ENCODE measurements around the gene CHSY1.

The CHSY1 gene

DNA sequence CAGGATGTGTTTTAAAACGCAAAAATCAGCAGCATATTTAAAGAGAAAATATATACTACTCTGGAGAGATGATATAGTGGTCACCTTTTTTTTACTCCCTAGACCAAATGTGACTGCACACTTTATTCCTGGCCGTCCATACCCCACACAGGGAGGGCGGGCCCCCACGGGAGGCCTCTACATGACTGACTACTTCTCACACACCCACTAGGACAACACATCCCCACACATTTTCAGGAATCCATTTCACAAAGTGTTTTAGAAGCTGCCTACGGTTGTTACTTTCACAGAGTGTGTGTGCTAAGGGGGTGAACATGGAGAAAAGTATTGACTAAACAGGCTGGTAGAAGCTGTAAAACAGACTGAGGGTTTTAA, 67.9 kb downstream of the CHSY1 start:
- no peak for TF ChIP-seq GATA3 (IDR thresholded peaks at IDR 0.05; ENCODE audit: low read depth, low read length)
- TF ChIP-seq GATA2 (IDR thresholded peaks at IDR 0.05; ENCODE audit: low read depth, low read length), result no peak

DNA sequence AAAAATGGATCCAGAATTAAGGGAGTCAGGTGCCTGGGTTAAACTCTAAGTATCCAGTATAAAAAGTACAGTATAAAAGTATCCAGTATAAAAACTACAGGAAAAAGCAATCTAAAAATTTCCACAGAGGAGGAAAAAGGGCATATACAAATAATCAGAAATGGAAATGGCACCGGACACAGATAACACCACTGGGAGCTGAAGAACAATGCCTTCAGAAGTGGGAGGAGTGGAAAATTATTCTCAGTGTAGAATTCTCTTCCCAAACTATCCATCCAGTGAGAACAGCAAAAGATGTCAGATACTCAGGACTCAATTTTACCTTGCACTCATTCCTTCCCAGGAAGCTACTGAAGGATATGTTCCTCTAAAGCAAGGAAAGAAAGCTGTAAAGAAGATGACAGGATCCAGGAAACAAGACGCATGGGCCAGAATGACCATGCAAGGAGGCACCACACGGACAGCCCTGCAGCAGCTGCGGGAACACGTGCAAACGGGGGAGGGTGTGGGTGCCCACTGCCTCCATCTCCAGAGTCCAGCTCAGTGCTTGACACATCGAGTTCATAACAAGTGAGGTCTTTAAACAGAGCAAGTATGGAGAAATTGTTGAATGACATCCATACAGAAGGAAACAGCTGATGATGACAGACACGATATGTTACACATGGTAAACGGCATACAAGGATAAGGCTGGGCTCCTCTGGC, 68.5 kb downstream of the CHSY1 start:
- TF ChIP-seq GATA3 (IDR thresholded peaks at IDR 0.05; ENCODE audit: low read depth, low read length) (no peak), GATA2 (IDR thresholded peaks at IDR 0.05; ENCODE audit: low read depth, low read length) (no peak)

DNA sequence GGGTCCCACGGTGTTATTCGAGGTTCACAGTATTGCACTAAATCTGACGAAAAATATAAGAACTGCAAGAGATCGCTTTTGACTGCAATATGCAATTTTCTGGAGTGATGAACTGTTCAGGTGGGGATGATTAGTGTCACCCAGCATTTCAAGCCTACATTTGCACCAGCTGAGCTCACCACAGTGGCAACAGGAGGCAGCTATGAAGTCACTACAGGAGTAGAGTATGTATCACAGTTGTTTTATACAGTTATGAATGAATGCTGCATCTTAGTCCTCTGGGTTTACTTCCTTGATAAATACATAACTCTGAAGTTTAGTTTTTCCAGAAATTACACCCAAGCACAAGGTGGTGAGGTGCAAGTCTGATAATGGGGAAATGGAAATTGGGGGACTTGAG, 69.6 kb downstream of the CHSY1 start:
- no peak for TF ChIP-seq GATA3 (IDR thresholded peaks at IDR 0.05; ENCODE audit: low read depth, low read length)
- TF ChIP-seq GATA2 (IDR thresholded peaks at IDR 0.05; ENCODE audit: low read depth, low read length), result no peak

DNA sequence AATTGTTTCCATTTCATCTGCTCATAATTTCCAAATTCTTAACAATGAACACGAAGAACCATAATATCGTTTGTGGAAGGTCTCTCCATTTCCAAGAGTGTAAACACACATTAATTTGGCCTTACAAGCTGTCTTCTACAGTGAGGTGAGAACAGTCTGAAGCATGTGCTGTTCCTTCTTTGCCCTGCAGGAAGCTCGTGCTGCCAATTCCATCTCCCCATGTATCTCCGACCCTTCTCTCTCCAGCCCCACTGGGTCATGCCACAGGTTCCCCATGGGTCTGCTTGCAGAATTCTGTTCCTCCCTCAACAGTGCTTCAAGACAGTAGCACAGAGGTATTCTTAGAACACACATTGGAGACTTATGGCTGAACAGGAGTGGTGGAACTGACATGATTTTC, 70.5 kb downstream of the CHSY1 start:
- TF ChIP-seq GATA3 (IDR thresholded peaks at IDR 0.05; ENCODE audit: low read depth, low read length), result no peak
- TF ChIP-seq GATA2 (IDR thresholded peaks at IDR 0.05; ENCODE audit: low read depth, low read length), result no peak

DNA sequence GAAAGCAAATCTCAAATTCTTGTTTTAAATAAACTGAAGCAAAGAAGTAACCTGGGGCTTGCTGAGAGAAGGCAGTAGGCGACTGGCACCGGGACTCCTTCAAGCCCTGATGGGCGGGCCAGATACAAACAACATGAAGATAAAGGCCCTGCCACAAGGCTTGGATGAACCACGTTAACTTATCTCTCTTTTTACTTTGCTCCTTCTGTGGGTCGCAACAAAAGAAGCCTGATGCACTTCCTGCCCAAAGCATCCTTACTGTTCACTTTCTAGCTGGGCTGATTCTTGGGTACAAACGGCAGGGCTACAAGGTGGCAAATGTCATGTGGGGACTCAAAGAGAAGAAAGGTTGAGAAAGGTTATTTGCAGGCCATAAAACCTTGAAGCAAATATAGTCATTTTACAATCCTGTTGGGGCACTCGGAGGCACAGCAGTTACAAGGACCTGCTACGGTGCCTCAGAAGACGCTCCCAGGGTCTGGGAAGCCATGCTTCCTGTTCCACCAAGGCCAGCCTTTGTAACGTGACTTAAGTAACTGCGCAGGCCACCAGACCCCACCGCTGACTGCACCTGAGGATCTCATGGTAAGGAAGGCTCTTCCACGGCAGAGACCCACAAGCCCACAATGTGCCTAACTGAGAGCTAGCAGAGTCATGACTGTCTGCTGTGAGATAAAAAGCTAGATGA, 71.1 kb downstream of the CHSY1 start:
- TF ChIP-seq GATA2 (IDR thresholded peaks at IDR 0.05; ENCODE audit: low read depth, low read length), result no peak
- TF ChIP-seq GATA3 (IDR thresholded peaks at IDR 0.05; ENCODE audit: low read depth, low read length), result no peak

DNA sequence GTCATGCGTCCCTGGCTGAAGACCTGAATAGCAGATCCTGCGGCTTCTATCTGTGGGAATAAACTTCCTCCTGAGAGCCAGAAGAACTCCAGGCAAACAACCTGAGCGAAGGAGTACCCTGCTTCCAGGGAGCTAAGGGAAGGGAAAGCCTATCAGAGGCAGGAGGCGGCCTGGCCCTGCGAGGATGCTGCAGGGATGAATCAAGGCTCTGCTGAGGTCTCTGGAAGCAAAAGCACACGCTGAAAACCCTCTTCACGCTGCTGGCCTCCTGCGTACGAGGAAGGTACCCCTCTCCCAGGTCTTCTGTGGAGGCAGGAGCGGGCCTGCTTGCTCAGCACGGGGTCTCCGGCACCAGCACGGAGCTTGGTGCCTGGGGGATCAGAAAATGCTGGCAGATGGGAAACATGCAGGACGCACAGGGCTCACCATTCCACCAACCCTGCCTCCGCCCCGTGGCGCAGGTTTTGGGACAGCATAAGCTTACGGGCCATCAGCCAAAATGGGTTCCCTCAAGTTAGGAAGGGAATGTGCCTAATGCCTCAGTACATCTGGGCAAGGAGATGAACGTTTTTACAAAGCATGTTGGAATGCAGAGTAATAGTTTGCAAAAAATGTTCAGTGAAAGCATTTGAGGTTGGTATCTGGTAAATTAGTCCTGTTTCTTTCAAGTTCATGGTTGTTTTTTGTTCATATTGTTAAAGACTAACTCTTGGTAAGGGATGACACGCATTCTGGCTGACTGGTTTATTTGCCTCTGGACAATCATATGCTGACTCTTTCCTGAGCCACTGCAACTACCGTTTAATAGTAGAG, 72.3 kb downstream of the CHSY1 start:
- TF ChIP-seq GATA2 (IDR thresholded peaks at IDR 0.05; ENCODE audit: low read depth, low read length) (no peak), GATA3 (IDR thresholded peaks at IDR 0.05; ENCODE audit: low read depth, low read length) (no peak)

DNA sequence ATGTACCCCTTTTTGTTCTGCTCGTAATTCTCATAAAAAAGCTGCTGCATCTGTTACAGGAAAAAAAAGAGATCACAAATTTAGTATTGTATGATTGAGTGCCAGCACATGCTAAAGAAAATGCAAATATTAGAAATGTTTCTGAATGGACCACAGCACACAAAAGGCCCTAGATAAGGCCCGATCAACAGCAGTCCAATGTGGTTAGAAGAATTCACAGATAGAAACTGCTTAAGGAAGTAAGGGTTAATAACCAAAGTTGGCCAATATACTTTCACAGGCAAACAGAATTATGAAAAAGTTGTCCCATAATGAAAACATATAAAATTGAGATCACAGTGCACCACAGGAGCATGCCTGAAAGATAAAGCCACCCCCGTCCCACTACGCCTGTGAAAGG, 72.9 kb downstream of the CHSY1 start:
- TF ChIP-seq GATA2 (IDR thresholded peaks at IDR 0.05; ENCODE audit: low read depth, low read length), result no peak
- no peak for TF ChIP-seq GATA3 (IDR thresholded peaks at IDR 0.05; ENCODE audit: low read depth, low read length)

DNA sequence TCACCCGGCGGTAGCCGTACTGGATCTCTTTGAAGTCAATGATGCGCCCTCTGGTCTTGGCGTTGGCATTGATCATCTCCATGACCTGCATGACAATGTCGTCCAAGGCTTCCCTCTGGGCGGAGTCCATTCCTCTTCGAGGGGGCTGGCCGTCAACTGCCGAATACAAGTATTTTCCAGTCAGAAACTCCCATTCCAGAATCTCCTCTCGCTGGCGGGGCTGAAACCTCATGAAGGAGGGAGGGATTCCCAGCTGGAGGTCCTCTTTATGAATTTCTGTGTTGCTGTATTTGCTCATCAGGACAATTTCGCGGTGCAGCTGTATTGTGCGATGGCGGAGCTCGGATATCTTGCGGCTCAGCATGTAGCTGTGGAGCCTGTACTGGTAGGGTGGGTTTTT, 73.4 kb downstream of the CHSY1 start:
- no peak for TF ChIP-seq GATA3 (IDR thresholded peaks at IDR 0.05; ENCODE audit: low read depth, low read length)
- TF ChIP-seq GATA2 (IDR thresholded peaks at IDR 0.05; ENCODE audit: low read depth, low read length), result no peak

DNA sequence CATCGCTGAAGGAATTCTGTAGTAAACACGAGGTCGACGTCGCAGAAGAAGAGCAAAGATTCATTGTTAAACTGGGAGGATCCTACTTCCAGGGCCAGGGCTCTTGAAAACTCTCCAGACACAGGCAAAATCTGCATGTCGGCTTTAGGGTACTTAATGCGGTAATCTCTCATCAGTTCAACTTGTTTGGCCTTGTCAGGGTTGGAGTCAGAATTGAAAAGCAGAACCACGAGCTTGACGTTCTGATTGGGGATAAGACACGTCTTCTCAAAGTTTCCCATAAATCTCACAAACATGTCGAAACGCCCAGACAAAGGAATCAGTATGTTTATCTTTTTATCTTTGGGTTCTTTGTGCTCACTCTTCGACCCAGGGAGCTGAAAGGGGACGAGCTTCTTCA, 74.0 kb downstream of the CHSY1 start:
- TF ChIP-seq GATA3 (IDR thresholded peaks at IDR 0.05; ENCODE audit: low read depth, low read length) (no peak), GATA2 (IDR thresholded peaks at IDR 0.05; ENCODE audit: low read depth, low read length) (no peak)

DNA sequence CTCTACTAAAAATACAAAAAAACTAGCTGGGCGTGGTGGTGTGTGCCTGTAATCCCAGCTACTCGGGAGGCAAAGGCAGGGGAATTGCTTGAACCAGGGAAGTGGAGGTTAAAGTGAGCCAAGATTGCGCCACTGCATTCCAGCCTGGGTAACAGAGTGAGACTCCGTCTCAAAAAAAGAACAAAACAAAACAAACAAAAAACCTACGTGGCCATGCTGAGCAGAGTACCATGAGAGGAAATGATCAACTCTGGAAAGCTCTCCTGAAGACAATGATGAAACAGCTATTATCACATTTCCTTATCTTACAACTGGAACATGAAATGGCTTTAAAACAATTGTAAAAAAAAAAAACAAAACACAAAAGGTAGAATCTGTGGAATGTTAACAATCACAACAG, 75.2 kb downstream of the CHSY1 start:
- TF ChIP-seq GATA3 (IDR thresholded peaks at IDR 0.05; ENCODE audit: low read depth, low read length) (no peak), GATA2 (IDR thresholded peaks at IDR 0.05; ENCODE audit: low read depth, low read length) (no peak)

DNA sequence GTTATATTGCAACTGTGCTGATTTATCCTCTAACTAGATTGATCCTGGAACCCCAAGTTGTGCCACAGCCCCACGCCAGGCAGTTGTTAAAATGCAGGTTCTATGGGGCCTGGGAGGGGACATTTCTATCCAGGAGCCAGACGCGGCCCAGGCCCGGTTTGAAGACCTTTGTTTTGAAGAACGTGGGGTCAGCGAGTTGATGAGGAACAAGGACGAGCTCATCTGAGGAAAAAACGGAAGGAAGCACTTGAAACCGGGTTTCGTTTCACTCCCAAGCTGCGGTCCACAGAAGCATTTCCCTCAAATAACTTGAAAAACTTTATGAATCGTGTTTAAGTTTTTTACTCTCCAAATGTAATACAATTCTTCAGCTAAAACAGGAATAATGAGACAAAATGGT, 76.4 kb downstream of the CHSY1 start:
- TF ChIP-seq GATA3 (IDR thresholded peaks at IDR 0.05; ENCODE audit: low read depth, low read length) (no peak), GATA2 (IDR thresholded peaks at IDR 0.05; ENCODE audit: low read depth, low read length) (no peak)

DNA sequence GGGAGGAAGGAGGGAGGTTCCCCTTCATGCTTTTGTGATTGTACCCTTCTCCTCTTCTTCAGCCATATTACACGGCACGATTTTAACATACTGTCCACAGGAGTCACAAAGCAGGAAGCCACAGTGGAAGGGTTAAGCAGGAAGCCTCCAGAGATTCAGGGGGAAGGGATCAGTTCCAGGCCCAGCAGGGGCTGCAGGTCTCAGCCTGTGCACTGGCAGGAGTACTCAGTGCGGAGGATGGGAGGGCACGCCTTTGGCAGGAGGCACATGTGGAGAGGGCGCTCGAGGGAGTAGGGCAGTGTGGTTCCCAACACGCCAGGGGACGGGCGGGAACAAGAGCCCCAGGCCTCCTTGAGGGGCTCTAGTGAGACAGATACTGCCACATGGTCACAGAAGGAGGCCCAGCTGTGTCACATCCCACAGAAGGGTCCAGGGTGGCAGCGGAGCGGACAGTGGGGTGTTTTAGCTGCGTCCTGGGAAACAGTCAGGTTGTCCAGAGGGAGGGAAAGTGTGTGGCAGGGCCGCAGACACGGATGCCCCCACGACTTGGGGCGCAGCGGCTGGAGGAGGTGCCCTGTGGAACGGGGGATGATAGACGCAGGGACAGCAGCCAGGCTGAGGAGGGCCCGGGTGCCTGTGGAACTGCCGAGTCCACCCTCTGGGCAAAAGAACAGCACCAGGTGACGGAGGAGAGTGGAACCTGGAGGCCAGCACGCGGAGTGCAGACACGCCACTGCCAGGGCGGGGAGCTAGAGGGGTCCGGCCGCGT, 77.5 kb downstream of the CHSY1 start:
- no peak for TF ChIP-seq GATA2 (IDR thresholded peaks at IDR 0.05; ENCODE audit: low read depth, low read length)
- TF ChIP-seq GATA3 (IDR thresholded peaks at IDR 0.05; ENCODE audit: low read depth, low read length), result no peak

DNA sequence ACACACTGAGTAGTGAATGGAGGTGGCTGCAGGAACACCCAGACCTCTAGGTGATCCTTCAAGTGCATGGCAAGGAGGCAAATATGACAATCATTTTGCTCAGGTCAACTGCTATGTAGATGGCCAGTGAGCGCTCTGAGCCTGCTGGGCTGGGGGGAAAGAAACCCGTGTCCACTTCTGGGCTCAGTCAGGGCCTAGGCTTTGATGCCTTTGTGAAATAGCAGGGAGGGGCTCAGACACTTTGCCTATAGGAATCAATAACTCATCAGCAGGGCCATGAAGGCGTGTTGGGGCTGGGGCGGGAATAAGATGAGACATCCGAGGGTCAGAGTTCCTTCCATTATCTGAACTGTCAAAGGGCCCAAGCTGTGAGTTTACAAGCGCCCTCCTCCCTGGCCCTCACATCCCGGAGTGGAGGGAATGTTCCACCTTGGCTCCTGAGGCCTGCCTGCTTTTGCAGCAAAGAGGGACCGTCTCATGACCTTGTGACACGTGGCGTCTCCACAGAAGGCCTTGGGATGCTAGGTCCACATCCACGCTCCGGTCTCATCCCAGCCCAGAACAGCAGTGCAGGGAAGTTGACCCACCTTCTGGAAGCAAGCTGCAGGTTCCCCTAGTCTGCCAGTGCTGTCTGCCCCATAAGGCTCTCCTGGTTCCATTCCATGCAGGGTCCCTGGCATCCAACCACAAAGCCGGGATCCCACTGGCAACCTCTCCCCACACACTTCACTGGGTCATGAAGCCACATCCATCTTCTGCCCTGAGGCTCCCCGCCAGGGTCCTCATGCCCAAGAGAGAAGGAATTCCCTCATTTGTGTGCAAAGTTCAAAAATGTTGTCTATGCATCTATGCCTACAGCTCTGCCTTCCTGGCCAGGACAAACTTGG, 78.4 kb downstream of the CHSY1 start:
- TF ChIP-seq GATA2 (IDR thresholded peaks at IDR 0.05; ENCODE audit: low read depth, low read length) (no peak), GATA3 (IDR thresholded peaks at IDR 0.05; ENCODE audit: low read depth, low read length) (no peak)

All from SH-SY5Y (cell line).